Thyroid gland (tissue), 4 donors: Measurements from ENCODE around the gene CSTF2T. TPM values are rescaled to one million over a fixed set of nuclear protein-coding genes. Genes with fewer than 3 reads are reported as not detected.

ENCODE experiments used
- DNase-seq, 2 donors: peaks; one replicate each; pipeline ENCODE4 v3.0.0-alpha.2; 2019
- H3K27ac ChIP-seq, 3 donors: fragments of 200-600 bp; sonication (generic); 1 replicate in 2 of 3; 2 replicates in 1 of 3; pipeline ENCODE4 v1.5.1; 2016 to 2019; ENCODE audit warnings: mild to moderate bottlenecking in 1 of 3, moderate library complexity in 1 of 3
- H3K27me3 ChIP-seq: fragments of 200-600 bp; sonication (generic); one replicate; pipeline ENCODE4 v1.5.1; 2019
- H3K36me3 ChIP-seq, 2 donors: fragments of 200-600 bp; sonication (generic); one replicate each; pipeline ENCODE4 v1.5.1; 2016 to 2019
- H3K4me1 ChIP-seq, 2 donors: fragments of 200-600 bp; sonication (generic); one replicate each; pipeline ENCODE4 v1.5.1; 2017 to 2019
- H3K4me3 ChIP-seq, 3 donors: fragments of 200-600 bp; sonication (generic); replicated peaks in 1 of 3; 1 replicate in 2 of 3; 2 replicates in 1 of 3; pipeline ENCODE4 v1.5.1; 2016; ENCODE audit warnings: mild to moderate bottlenecking in 1 of 3
- H3K9me3 ChIP-seq: fragments of 200-600 bp; sonication (generic); one replicate; pipeline ENCODE4 v1.5.1; 2017
- CTCF ChIP-seq, 6 experiments: fragments of 200-600 bp in 3 of 6; fragments of 450-650 bp in 3 of 6; sonication (generic) in 3 of 6; IDR thresholded peaks; one replicate each; pipeline ENCODE4 v1.5.1; 2016 to 2019; ENCODE audit warnings: antibody characterized with exemption in 6 of 6, mild to moderate bottlenecking in 2 of 6, inconsistent platforms in 1 of 6, moderate library complexity in 1 of 6
- POLR2A ChIP-seq, 2 donors: fragments of 450-650 bp; IDR thresholded peaks; one replicate each; pipeline ENCODE4 v1.6.1; 2017; ENCODE audit warnings: antibody characterized with exemption in 2 of 2, mild to moderate bottlenecking in 2 of 2, moderate library complexity in 1 of 2
- WGBS, 2 donors: methylation state at CpG; one replicate each; pipeline ENCODE4 v1.1.5; 2017; 5-methylcytosine and 5-hydroxymethylcytosine counted together
- intact Hi-C: fragments of 100-400 bp; cut with DNase I; formaldehyde crosslinking; loops from one replicate; pipeline ENCODE4 v1.15.1; 2023
- total RNA-seq, 4 donors: library from RNA; depleted of rRNA; stranded (reverse); fragments of >200 nt; gene quantifications; one replicate each; pipeline ENCODE4 v1.2.3, GENCODE V29; 2016

CSTF2T gene
- total RNA-seq, 4 donors from 2014 or later = 20.7 to 26.4 (median 21.7) TPM

- Histone ChIP-seq H3K9me3 (no peaks in the 10 kb centered on the region), H3K27ac (no peak overlapping the region), H3K4me1 (no peaks in the 10 kb centered on the region), H3K4me3 (no peak overlapping the region), H3K36me3 (no peaks in the 10 kb centered on the region), H3K27me3 (no peaks in the 10 kb centered on the region)
- DNase-seq = no peak
- WGBS, 2 donors = 94 to 96% methylated on average over 1 of the region's 1 CpG
- TF ChIP-seq POLR2A (IDR thresholded peaks at IDR 0.05) (no peak), CTCF (IDR thresholded peaks at IDR 0.05) (no peak)
- intact Hi-C loops = no loop called here
Measured at GRCh38 chr10:51687296-51687695, 12.1 kb downstream of the CSTF2T start.

- 89 to 96% methylated on average over 2 of the region's 2 CpGs for WGBS, 2 donors
- TF ChIP-seq POLR2A (IDR thresholded peaks at IDR 0.05) (no peak), CTCF (IDR thresholded peaks at IDR 0.05) (no peak)
- DNase-seq = no peak
- no peaks in the 10 kb centered on the region for H3K27me3 ChIP-seq
- H3K36me3 ChIP-seq = no peaks in the 10 kb centered on the region
- H3K4me3 ChIP-seq = no peak overlapping the region
- no peak overlapping the region for H3K27ac ChIP-seq
- H3K9me3 ChIP-seq = no peaks in the 10 kb centered on the region
- intact Hi-C loops = no loop called here
- no peaks in the 10 kb centered on the region for H3K4me1 ChIP-seq
Measured at GRCh38 chr10:51685768-51686167, 13.6 kb downstream of the CSTF2T start.

GRCh38 chr10:51683031-51683691, 16.2 kb downstream of the CSTF2T start:
- no peaks in the 10 kb centered on the region for H3K4me1 ChIP-seq
- intact Hi-C loops = no loop called here
- DNase-seq = no peak
- H3K27ac ChIP-seq = no peak overlapping the region
- no peaks in the 10 kb centered on the region for H3K27me3 ChIP-seq
- H3K4me3 ChIP-seq = no peak overlapping the region
- no peak for TF ChIP-seq CTCF (IDR thresholded peaks at IDR 0.05)
- TF ChIP-seq POLR2A (IDR thresholded peaks at IDR 0.05) = no peak
- H3K36me3 ChIP-seq = no peaks in the 10 kb centered on the region
- 80 to 83% methylated on average over 4 of the region's 4 CpGs for whole genome bisulfite sequencing, 2 donors
- H3K9me3 ChIP-seq = no peaks in the 10 kb centered on the region

- intact Hi-C loops = no loop called here
- no peaks in the 10 kb centered on the region for H3K27me3 ChIP-seq
- H3K4me3 ChIP-seq = no peak overlapping the region
- TF ChIP-seq POLR2A (IDR thresholded peaks at IDR 0.05) (no peak), CTCF (IDR thresholded peaks at IDR 0.05) (no peak)
- no peak for DNase-seq
- H3K36me3 ChIP-seq = no peaks in the 10 kb centered on the region
- WGBS, 2 donors = 85 to 93% methylated on average over 6 of the region's 6 CpGs
- no peak overlapping the region for H3K27ac ChIP-seq
- no peaks in the 10 kb centered on the region for H3K4me1 ChIP-seq
- no peaks in the 10 kb centered on the region for H3K9me3 ChIP-seq
Measured at GRCh38 chr10:51679841-51680240, 19.6 kb downstream of the CSTF2T start.

GRCh38 chr10:51675088-51675487, 24.3 kb downstream of the CSTF2T start:
- TF ChIP-seq CTCF (IDR thresholded peaks at IDR 0.05) (no peak), POLR2A (IDR thresholded peaks at IDR 0.05) (no peak)
- Histone ChIP-seq H3K4me1 (no peaks in the 10 kb centered on the region), H3K4me3 (no peak overlapping the region), H3K27me3 (no peaks in the 10 kb centered on the region), H3K27ac (no peak overlapping the region), H3K9me3 (no peaks in the 10 kb centered on the region), H3K36me3 (no peaks in the 10 kb centered on the region)
- intact Hi-C loops = no loop called here
- DNase-seq = no peak
